GM19023 (cell line): ENCODE results near the gene EIF3F.
A peak's percentile ranks its signal among the peaks of the same experiment; 100 is the strongest.

ENCODE experiments used
- ATAC-seq: cut with Tn5 transposase; IDR thresholded peaks from one replicate; pipeline ENCODE4 v1.9.1; 2021; ENCODE audit warnings: mild to moderate bottlenecking, moderate library complexity; ENCODE audit not compliant: unreplicated experiment

Gene EIF3F

GRCh38 chr11:7986768-7987559, at the start of gene EIF3F:
EIF3F (plus strand) TSS chr11:7987337; CDS start chr11:7987353, 16 bp downstream.
- peak; percentile 96 for ATAC-seq

- ATAC-seq: no peak
Observed at GRCh38 chr11:7941146-7941545, 46.0 kb upstream of the EIF3F start.

GRCh38 chr11:7941608-7942007, 45.5 kb upstream of the EIF3F start, which contains the start of gene OR10A3:
OR10A3 (minus strand) TSS chr11:7941708; CDS start chr11:7939520, 2,188 bp downstream.
- no peak for ATAC-seq

GRCh38 chr11:7944123-7944522, 43.0 kb upstream of the EIF3F start:
- ATAC-seq: no peak

GRCh38 chr11:7949934-7950333, 37.2 kb upstream of the EIF3F start:
- ATAC-seq: no peak

- no peak for ATAC-seq
Observed at GRCh38 chr11:7955191-7955590, 31.9 kb upstream of the EIF3F start.

GRCh38 chr11:7964261-7964660, 22.9 kb upstream of the EIF3F start:
- no peak for ATAC-seq

- no peak for ATAC-seq
Observed at GRCh38 chr11:7964873-7965272, 22.3 kb upstream of the EIF3F start.

- no peak for ATAC-seq
Observed at GRCh38 chr11:7965386-7965785, 21.8 kb upstream of the EIF3F start, which contains the start of gene NLRP10. NLRP10 (minus strand) TSS chr11:7965447; CDS start chr11:7963495, 1,952 bp downstream.

- no peak for ATAC-seq
Observed at GRCh38 chr11:7967097-7967496, 20.0 kb upstream of the EIF3F start.

GRCh38 chr11:7967826-7968225, 19.3 kb upstream of the EIF3F start:
- ATAC-seq: no peak

GRCh38 chr11:7968686-7969085, 18.5 kb upstream of the EIF3F start:
- no peak for ATAC-seq

GRCh38 chr11:7969756-7970646, 17.1 kb upstream of the EIF3F start:
- no peak for ATAC-seq

GRCh38 chr11:7971846-7972245, 15.3 kb upstream of the EIF3F start:
- no peak for ATAC-seq

- ATAC-seq: no peak
Observed at GRCh38 chr11:7973011-7973410, 14.1 kb upstream of the EIF3F start.

GRCh38 chr11:7974668-7975067, 12.5 kb upstream of the EIF3F start:
- ATAC-seq: no peak

GRCh38 chr11:7977232-7977917, 9.8 kb upstream of the EIF3F start:
- no peak for ATAC-seq

- no peak for ATAC-seq
Observed at GRCh38 chr11:7981619-7982157, 5.4 kb upstream of the EIF3F start.

- peak; percentile 30 for ATAC-seq
Observed at GRCh38 chr11:7982582-7983119, 4.5 kb upstream of the EIF3F start.

- ATAC-seq: no peak
Observed at GRCh38 chr11:7983832-7984590, 3.1 kb upstream of the EIF3F start.
